Keratinocyte (primary cell): ENCODE results near the gene ALDH1A3. TPM values are rescaled to one million over a fixed set of nuclear protein-coding genes. Genes with fewer than 3 reads are reported as not detected.

Experiments
- DNase-seq: peaks from one replicate; pipeline ENCODE4 v3.0.0-alpha.2; 2011; ENCODE audit warnings: low read depth, missing footprints, low spot score
- FAIRE-seq: peaks from 2 replicates; lab custom pipeline; 2011; peaks lifted over from hg19 to GRCh38; lab: Jason Lieb, UNC
- H2AFZ ChIP-seq: 2 replicates; pipeline ENCODE4 v1.6.0; 2012; ENCODE audit warnings: low read length, control low read depth, inconsistent platforms; ENCODE audit not compliant: control insufficient read depth
- H3K27ac ChIP-seq: 2 replicates; pipeline ENCODE4 v1.5.1; 2011; ENCODE audit warnings: low read length; ENCODE audit not compliant: control insufficient read depth, insufficient read depth
- H3K27me3 ChIP-seq: 3 replicates; pipeline ENCODE4 v1.6.0; 2011; ENCODE audit warnings: low read length; ENCODE audit not compliant: control insufficient read depth, insufficient read depth; ENCODE audit errors: extremely low read depth
- H3K36me3 ChIP-seq, 2 experiments: 2 replicates in 1 of 2; 3 replicates in 1 of 2; pipeline ENCODE4 v1.5.1; 2011; ENCODE audit warnings: low read length in 2 of 2, mild to moderate bottlenecking in 1 of 2; ENCODE audit not compliant: control insufficient read depth in 2 of 2, insufficient read depth in 2 of 2; ENCODE audit errors: extremely low read depth in 1 of 2
- H3K4me1 ChIP-seq: 3 replicates; pipeline ENCODE4 v1.5.1; 2011; ENCODE audit warnings: low read length; ENCODE audit not compliant: control insufficient read depth, insufficient read depth; ENCODE audit errors: extremely low read depth
- H3K4me2 ChIP-seq: 3 replicates; pipeline ENCODE4 v1.6.0; 2011; ENCODE audit warnings: low read depth, low read length; ENCODE audit not compliant: control insufficient read depth, insufficient read depth; ENCODE audit errors: extremely low read depth
- H3K4me3 ChIP-seq, 3 experiments: fragments of 200-600 bp in 1 of 3; sonication (generic) in 1 of 3; 2 replicates in 2 of 3; 3 replicates in 1 of 3; pipeline ENCODE4 v1.5.1; 2011 to 2016; ENCODE audit warnings: low read length in 3 of 3, mild to moderate bottlenecking in 3 of 3, control low read depth in 2 of 3, inconsistent platforms in 1 of 3, low read depth in 1 of 3, mixed read lengths in 1 of 3, mixed run types in 1 of 3, moderate library complexity in 1 of 3; ENCODE audit not compliant: control insufficient read depth in 2 of 3, insufficient read depth in 2 of 3; ENCODE audit errors: extremely low read depth in 1 of 3
- H3K79me2 ChIP-seq: 2 replicates; pipeline ENCODE4 v1.6.0; 2012; ENCODE audit warnings: low read length; ENCODE audit not compliant: control insufficient read depth, insufficient read depth
- H3K9ac ChIP-seq: 3 replicates; pipeline ENCODE4 v1.6.0; 2011; ENCODE audit warnings: low read length; ENCODE audit not compliant: control insufficient read depth, insufficient read depth; ENCODE audit errors: extremely low read depth
- H3K9me1 ChIP-seq: 3 replicates; pipeline ENCODE4 v1.6.0; 2011; ENCODE audit warnings: low read length; ENCODE audit not compliant: control insufficient read depth, insufficient read depth; ENCODE audit errors: extremely low read depth
- H3K9me3 ChIP-seq: 2 replicates; pipeline ENCODE4 v1.5.1; 2012; ENCODE audit warnings: low read depth, low read length; ENCODE audit not compliant: control insufficient read depth
- H4K20me1 ChIP-seq: 3 replicates; pipeline ENCODE4 v1.6.0; 2011; ENCODE audit warnings: low read length; ENCODE audit not compliant: control insufficient read depth, insufficient read depth; ENCODE audit errors: extremely low read depth
- EZH2 ChIP-seq: IDR thresholded peaks from one replicate; pipeline ENCODE4 v1.6.1; 2012; ENCODE audit warnings: inconsistent platforms, mild to moderate bottlenecking, low read length, moderate library complexity
- dilution Hi-C: fragments of 300-500 bp; cut with MboI; formaldehyde crosslinking; loops from one replicate; pipeline ENCODE4 v1.7.0; 2020; ENCODE audit warnings: low sequenced_read_pairs; ENCODE audit not compliant: extremely low pct_ligation_motif_present
- polyA plus RNA-seq, 5 experiments: library from polyadenylated mRNA; depleted of rRNA in 3 of 5; stranded (reverse) in 3 of 5; stranded (forward) in 1 of 5; unstranded in 1 of 5; fragments of >200 nt; gene quantifications; 1 replicate in 1 of 5; 2 replicates in 3 of 5; 3 replicates in 1 of 5; pipeline versions ENCODE4 v1.2.1 to v1.2.3, GENCODE V29; 2011 to 2012; ENCODE audit warnings: missing spikeins in 2 of 5, low read depth in 1 of 5, low replicate concordance in 1 of 5
- TF ChIP-seq, protein P1 (sequence below), 3 experiments: IDR thresholded peaks in 1 of 3; conservative IDR thresholded peaks in 1 of 3; optimal IDR thresholded peaks in 1 of 3; 2 replicates in 2 of 3; 3 replicates in 1 of 3; pipeline versions ENCODE3 to v1.5.1; 2011; ENCODE audit warnings: low read length in 3 of 3, mild to moderate bottlenecking in 3 of 3, moderate library complexity in 2 of 3, control low read depth in 1 of 3, inconsistent platforms in 1 of 3; ENCODE audit not compliant: insufficient read depth in 2 of 3; ENCODE audit errors: extremely low read depth in 1 of 3

ALDH1A3 gene
- polyA plus RNA-seq, 1 donor (not counting 4 experiments of a cell fraction or from before 2014, with no cell fraction given): 218 TPM

GRCh38 chr15:100844778-100845177 is 34.9 kb upstream of the ALDH1A3 start:
- no peaks in the 10 kb centered on the region for H4K20me1 ChIP-seq
- H3K9me1 ChIP-seq: no peaks in the 10 kb centered on the region
- dilution Hi-C loops: no loop called here
- H3K27ac ChIP-seq: no peak overlapping the region
- TF ChIP-seq EZH2: no peak
- TF ChIP-seq, protein P1, sequence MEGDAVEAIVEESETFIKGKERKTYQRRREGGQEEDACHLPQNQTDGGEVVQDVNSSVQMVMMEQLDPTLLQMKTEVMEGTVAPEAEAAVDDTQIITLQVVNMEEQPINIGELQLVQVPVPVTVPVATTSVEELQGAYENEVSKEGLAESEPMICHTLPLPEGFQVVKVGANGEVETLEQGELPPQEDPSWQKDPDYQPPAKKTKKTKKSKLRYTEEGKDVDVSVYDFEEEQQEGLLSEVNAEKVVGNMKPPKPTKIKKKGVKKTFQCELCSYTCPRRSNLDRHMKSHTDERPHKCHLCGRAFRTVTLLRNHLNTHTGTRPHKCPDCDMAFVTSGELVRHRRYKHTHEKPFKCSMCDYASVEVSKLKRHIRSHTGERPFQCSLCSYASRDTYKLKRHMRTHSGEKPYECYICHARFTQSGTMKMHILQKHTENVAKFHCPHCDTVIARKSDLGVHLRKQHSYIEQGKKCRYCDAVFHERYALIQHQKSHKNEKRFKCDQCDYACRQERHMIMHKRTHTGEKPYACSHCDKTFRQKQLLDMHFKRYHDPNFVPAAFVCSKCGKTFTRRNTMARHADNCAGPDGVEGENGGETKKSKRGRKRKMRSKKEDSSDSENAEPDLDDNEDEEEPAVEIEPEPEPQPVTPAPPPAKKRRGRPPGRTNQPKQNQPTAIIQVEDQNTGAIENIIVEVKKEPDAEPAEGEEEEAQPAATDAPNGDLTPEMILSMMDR (optimal IDR thresholded peaks at IDR 0.05 in 1 of 3, IDR thresholded peaks at IDR 0.05 in 1 of 3, conservative IDR thresholded peaks at IDR 0.05 in 1 of 3; ENCODE audit: extremely low read depth in 1 of 3, insufficient read depth in 2 of 3, low read length in 3 of 3): no peak
- no peaks in the 10 kb centered on the region for H3K9me3 ChIP-seq
- H3K79me2 ChIP-seq: no peaks in the 10 kb centered on the region
- H3K4me3 ChIP-seq: no peak overlapping the region
- no peaks in the 10 kb centered on the region for H3K4me1 ChIP-seq
- no peak for FAIRE-seq
- H3K36me3 ChIP-seq: no peaks in the 10 kb centered on the region
- no peak overlapping the region for H3K4me2 ChIP-seq
- H3K9ac ChIP-seq: no peak overlapping the region
- DNase-seq: no peak
- no peak overlapping the region for H2AFZ ChIP-seq
- H3K27me3 ChIP-seq: no peaks in the 10 kb centered on the region

GRCh38 chr15:100847194-100847593 is 32.4 kb upstream of the ALDH1A3 start:
- no peak overlapping the region for H2AFZ ChIP-seq
- no peak for DNase-seq
- no peak for FAIRE-seq
- H4K20me1 ChIP-seq: no peaks in the 10 kb centered on the region
- H3K27me3 ChIP-seq: no peaks in the 10 kb centered on the region
- no peak for TF ChIP-seq EZH2
- TF ChIP-seq, protein P1 (optimal IDR thresholded peaks at IDR 0.05 in 1 of 3, IDR thresholded peaks at IDR 0.05 in 1 of 3, conservative IDR thresholded peaks at IDR 0.05 in 1 of 3; ENCODE audit: extremely low read depth in 1 of 3, insufficient read depth in 2 of 3, low read length in 3 of 3): no peak
- dilution Hi-C loops: no loop called here
- no peak overlapping the region for H3K9ac ChIP-seq
- H3K4me2 ChIP-seq: no peak overlapping the region
- no peaks in the 10 kb centered on the region for H3K36me3 ChIP-seq
- no peaks in the 10 kb centered on the region for H3K9me3 ChIP-seq
- H3K4me3 ChIP-seq: no peak overlapping the region
- H3K9me1 ChIP-seq: no peaks in the 10 kb centered on the region
- no peak overlapping the region for H3K27ac ChIP-seq
- no peaks in the 10 kb centered on the region for H3K79me2 ChIP-seq
- H3K4me1 ChIP-seq: no peaks in the 10 kb centered on the region
